HG02885 (cell line): Measurements from ENCODE around the gene ACOT11.
"Not testable (repeated sequence)": the region's sequence is repeated elsewhere in the genome, so short reads cannot be mapped to it uniquely, and the experiment has no call there.

Experiments used
- ATAC-seq: cut with Tn5 transposase; IDR thresholded peaks from one replicate; pipeline ENCODE4 v1.9.1; 2021; ENCODE audit warnings: mild to moderate bottlenecking; ENCODE audit not compliant: unreplicated experiment, poor library complexity

The ACOT11 gene

DNA sequence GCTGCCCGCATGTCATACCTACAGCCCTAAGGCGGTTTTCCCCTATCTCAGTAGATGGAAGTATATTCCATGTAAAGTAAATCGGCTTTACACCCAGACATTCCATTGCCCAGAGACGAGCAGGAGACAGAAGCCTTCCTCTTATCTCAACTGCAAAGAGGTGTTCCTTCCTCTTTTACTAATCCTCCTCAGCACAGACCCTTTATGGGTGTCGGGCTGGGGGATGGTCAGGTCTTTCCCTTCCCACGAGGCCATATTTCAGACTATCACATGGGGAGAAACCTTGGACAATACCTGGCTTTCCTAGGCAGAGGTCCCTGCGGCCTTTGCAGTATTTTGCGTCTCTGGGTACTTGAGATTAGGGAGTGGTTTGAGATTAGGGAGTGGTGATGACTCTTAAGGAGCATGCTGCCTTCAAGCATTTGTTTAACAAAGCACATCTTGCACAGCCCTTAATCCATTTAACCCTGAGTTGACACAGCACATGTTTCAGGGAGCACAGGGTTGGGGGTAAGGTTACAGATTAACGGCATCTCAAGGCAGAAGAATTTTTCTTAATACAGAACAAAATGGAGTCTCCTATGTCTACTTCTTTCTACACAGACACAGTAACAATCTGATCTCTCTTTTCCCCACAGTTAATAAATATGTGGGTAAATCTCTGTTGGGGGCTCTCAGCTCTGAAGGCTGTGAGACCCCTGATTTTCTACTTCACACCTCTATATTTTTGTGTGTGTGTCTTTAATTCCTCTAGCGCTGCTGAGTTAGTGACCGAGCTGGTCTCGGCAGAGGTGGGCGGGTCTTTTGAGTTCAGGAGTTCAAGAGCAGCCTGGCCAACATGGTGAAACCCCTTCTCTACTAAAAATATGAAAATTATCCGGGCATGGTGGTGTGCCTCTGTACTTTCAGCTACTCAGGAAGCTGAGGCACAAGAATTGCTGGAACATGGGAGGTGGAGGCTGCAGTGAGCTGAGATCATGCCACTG is 88.7 kb downstream of the ACOT11 start:
- ATAC-seq: not testable (repeated sequence)

DNA sequence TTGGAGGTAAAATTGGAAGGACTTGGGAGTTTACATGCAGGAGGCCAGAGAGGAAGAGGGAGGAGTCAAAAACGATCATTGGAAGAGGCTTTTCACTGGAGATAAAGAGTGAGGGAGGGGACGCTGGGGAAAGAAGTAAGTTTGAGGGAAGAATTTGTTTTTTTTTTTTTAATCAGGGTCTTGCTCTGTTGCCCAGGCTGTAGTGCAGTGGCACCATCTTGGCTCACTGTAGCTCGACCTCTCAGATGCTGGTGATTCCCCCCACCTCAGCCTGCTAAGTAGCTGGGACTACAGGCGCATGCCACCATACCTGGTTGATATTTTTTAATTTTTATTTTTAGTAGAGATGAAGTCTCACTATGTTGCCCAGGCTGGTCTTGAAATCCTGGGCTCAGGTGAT is 92.3 kb downstream of the ACOT11 start:
- ATAC-seq: no peak

DNA sequence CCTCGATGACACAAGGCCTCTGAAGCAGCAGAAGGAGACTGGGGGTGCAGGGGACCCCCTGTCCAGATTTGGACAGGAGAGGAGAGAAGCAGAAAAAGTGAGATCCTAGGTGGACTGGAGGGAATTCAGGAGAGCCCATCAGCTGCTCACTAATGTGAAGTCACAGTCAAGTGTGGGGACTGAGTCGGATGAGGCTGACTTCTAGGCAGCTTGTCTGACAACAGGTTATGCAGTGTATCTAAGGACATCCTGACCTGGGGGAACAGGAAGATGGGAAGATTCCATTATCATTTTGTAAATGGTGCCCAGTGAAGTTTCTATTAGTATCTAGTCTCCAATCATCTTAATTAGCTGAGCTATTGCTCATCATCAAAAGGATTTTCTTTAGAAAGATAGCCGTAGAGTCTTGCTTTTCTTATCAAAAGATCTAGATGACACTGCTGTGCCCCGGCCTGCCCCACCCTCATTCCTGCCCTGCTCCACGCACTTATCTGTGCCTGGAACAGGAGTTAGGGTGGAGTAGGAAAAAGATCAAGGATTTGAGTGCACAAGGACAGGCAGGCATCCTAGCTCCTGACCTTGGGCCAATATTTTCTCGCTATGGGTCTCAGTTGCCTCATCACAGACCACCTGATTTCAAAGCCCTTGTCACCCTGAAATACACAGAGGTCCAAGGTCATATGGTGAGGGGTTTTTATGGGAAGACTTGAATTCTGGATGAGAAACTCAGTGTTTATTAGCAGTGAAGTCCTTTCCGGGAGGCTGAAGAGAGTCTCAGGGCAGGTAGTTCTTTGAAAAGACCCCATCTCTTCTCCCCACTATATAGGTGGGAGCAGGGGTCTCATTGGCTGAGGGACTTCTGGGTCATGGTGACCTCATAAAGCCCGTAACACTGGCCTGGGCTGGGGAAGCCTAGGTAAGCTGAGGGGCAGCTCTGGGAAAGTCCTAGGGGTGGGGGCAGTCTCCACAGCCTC is 93.1 kb downstream of the ACOT11 start, which contains the start of gene MROH7:
TSS of gene MROH7 (plus strand) at position 924 of the 974 bp plus-strand sequence. CDS start 11,141 bp downstream, outside the sequence.
- no peak for ATAC-seq

DNA sequence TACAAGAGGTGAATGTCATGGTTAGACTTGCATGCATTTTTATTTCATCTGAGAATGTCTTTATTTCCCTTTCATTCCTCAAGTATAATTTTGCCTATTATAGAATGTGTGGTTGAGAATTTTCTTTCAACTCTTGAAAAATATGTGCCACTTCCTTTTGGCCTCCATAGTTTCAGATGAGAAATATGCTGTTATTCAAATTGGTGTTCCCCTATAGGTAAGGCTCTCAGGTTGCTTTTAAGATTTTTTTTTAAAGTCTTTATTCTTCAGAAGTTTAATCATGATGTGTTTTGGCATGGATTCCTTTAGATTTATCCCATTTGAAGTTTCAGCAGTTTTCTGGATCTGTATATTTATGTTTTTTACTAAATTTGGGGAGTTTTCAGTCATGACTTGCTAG is 95.7 kb downstream of the ACOT11 start:
- ATAC-seq: no peak

DNA sequence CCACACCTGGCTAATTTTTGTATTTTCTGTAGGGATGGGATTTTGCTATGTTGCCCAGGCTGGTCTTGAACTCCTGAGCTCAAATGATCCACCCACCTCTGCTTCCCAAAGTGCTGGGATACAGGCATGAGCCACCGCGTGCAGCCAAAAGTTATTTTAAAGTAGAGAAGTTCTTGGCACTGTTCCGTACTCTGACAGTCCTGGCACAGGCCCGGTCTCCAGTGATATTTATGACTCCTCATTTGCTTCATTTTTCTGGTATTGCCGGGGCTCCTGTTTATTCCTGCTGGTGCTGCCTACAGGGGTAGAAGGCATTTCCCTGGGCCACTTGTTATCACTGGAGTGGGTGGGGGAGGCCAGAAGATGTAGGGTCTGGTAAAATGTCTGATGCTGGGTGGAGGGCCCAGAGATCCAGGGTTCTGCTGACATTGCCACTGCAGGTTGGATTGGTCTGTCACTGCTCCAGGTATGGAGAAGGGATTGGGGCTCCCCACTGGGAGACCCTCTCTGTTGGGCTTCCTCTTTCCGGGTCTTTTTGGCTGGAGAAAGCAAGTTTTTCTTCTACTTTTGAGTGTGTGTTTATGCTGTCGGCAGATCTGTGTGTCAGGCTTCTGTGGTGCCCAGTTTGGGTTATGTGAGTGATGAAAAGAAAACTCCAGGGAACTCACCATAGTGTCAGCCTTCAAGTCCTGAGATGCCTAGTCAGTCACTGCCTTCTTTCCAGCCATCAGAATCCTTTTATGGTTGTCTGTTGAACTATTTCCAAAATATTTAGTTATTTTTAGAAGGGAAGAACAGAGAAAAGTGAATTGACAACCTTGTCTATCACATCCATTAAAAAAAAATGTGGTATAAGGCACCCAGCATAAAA is 98.0 kb downstream of the ACOT11 start:
- ATAC-seq: no peak

DNA sequence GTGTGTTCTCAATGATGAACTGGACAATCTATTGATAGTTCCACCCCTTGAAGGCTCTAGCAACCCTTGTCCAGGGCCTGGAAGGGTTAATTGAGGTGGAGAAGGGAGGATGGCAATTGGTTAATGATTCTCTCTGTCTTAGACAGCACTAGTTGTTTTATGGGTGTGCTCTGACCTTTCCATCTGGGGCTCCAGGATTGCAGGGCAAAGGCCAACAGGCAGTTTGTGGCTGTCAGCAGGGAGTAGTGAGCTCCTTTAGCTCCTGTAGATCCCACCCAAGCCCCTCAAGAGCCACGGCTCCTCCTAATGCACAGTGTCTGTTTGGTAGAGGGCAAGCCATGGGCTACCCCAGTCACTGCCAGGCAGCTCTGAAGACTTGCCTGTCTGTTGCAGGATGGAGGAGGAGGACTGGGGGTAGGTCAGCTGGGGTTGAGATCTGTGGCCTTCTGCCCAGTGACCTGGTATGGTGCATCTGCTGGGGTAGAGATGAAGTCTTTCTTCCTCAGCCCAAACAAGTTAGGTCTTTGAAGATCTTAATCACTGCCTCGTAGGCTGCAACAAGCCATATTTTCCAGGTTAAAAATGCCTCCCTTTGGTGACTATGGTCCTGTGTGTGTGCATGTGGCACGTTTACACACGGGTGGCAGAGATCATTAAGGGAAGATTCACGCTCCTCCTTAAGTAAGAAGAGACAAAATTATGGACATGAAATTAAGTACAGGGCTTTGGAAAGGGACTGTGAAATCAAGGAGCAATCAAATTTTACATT is 101.3 kb downstream of the ACOT11 start:
- ATAC-seq: no peak

DNA sequence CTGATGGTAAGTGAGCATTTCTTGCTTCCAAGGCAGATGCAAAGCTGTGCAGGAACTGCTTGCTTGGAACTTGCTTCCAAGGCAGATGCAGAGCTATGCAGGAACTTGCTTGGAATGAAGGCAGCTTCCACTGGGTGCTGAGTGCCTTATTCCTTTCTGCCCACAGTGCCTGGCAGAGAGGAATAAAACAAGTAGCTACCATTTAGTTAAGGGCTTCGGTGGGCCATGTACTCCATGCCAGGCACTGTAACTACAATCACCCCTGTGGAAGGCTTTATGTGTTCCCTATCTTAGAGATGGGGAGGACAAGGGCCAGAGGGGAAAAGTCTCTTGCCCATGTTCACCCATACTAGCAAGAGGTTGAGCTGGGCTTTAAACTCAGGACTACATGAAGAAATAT is 101.9 kb downstream of the ACOT11 start:
- no peak for ATAC-seq

DNA sequence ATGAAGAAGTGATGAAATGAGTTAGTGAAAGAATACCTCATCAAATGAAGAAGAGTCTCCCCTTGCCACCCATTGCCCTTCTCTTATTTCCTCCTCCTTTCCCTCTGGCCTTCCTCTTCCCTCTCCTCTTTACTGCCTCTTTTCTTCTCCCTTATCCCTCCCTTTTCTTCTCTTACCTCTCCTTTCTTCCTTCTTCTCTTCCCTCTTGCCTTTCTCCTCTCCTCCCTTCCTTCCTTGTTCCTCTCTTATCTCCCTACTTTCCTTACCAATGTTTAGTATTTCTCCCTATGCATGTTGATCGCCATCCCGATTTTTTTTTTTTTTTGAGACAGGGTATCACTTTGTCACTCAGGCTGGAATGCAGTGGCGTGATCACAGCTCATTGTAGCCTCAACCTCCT is 102.4 kb downstream of the ACOT11 start:
- ATAC-seq: no peak

DNA sequence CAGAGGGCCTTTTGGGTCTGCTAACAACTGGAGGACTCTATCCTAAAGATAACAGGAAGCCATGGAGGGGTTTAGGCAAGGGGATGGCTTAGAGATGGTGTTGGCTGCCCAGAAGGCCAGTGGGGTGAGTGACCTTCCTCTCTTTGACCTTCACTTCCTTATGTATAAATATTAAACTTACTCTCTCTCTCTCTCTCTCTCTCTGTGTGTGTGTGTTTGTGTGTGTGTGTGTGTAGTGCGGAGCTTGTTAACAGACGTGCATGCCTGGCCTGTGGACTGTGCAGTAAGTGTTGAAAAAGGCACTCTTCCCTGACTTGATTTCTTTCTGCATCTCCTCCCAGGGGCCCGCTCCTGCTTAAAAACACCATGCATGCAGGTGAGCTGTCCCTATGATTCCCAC is 103.6 kb downstream of the ACOT11 start:
- no peak for ATAC-seq

DNA sequence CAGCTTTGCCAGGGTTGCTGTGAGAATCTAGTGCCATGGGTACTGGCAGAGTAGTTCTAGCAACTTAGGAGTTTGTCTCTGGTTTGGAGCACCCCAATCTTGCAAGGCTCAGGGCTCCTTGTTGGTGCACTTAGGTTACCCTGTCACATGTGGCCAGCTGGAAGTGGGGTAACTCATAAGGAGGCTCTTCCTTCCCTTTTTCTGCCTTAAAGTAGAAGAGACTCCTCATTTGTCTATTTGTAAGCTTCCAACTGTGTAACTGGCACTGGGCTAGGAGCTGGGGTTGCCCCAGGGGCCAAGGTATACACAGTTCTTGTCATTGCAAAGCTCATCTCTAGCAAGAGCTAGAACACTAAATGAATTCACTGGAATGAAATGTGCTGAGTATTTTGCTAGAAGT is 104.1 kb downstream of the ACOT11 start:
- ATAC-seq: no peak

DNA sequence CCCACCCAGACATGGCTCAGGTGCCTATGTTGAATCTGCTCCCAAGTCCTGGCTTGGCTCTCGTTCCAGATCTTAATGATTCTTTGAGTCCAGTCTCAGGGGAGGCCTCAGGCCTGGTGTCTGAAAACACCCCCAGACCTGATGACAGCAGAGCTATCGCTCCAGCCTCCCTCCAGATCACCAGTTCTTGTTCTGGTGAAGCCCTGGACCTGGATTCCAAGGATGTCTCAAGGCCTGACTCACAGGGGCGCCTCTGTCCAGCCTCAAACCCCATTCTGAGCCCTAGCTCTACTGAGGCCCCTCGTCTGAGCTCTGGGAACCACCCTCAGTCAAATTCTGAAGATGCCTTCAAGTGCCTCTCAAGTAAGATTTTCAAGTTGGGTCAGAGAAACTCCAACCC is 105.0 kb downstream of the ACOT11 start:
- ATAC-seq: no peak

DNA sequence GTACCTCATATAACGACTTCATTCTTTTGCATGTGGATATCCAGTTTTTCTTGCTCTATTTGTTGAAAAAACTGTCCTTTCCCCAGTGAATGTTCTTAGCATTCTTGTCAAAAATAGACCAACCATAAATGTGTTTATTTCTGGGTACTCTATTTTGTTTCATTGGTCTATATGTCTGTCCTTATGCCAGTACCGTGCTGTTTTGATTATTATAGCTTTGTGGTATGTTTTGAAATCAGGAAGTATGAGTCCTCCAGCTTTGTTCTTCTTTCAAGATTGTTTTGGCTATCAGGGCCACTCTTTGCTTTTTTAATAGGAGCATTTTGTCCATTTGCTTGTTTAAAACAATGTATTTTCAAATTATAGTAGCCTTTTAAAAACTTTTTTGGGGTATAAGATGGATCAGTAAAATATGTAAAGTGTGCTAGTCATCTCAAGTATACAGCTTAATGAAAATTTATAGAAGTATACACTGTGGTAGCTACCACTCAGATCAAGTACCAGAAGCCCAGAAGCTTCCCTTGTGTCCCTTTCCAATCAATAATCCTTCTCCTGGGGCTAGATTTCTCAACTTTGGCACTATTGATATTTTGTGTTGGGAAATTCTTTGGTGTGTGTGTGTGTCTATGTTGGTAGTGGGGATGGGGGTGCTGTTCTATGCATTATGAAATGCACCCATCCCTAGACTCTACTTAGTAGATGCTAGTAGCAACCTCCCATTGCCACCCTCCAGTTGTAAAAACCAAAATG is 110.3 kb downstream of the ACOT11 start:
- ATAC-seq: no peak
